AG09309 (cell line): ENCODE data around the gene EFHD2.

ENCODE experiments used
- DNase-seq: peaks from one replicate; pipeline ENCODE4 v3.0.0-alpha.2; 2010; ENCODE audit warnings: low read depth
- H3K4me3 ChIP-seq: 2 replicates; pipeline ENCODE4 v1.5.1; 2011; ENCODE audit warnings: mild to moderate bottlenecking, low read depth, low read length, moderate library complexity; ENCODE audit not compliant: control insufficient read depth
- TF ChIP-seq, protein P1 (sequence below): IDR thresholded peaks from 2 replicates; pipeline ENCODE4 v1.5.1; 2011; ENCODE audit warnings: mild to moderate bottlenecking, low read depth, low read length, inconsistent platforms; ENCODE audit not compliant: insufficient read depth, control insufficient read depth; ENCODE audit errors: missing control alignments

EFHD2 gene

DNA sequence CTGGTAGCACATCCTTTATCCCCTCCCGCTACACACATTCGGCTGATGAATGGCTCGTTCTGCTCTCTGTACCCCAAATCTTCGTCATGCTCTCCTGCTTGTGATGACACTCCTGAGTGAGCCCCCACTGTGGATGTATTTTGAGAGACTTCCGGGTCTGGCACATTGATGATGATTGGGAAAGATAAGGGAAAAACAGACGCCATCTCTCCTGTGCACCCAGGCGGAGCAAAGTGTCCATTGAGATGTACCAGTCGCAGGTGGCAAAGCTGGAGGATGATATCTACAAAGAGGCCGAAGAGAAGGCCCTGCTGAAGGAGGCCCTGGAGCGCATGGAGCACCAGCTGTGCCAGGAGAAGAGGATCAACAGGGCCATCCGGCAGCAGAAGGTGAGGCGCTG is 27.9 kb upstream of the EFHD2 start:
- no peak for DNase-seq
- TF ChIP-seq, protein P1, sequence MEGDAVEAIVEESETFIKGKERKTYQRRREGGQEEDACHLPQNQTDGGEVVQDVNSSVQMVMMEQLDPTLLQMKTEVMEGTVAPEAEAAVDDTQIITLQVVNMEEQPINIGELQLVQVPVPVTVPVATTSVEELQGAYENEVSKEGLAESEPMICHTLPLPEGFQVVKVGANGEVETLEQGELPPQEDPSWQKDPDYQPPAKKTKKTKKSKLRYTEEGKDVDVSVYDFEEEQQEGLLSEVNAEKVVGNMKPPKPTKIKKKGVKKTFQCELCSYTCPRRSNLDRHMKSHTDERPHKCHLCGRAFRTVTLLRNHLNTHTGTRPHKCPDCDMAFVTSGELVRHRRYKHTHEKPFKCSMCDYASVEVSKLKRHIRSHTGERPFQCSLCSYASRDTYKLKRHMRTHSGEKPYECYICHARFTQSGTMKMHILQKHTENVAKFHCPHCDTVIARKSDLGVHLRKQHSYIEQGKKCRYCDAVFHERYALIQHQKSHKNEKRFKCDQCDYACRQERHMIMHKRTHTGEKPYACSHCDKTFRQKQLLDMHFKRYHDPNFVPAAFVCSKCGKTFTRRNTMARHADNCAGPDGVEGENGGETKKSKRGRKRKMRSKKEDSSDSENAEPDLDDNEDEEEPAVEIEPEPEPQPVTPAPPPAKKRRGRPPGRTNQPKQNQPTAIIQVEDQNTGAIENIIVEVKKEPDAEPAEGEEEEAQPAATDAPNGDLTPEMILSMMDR = no peak
- no peak overlapping the region for H3K4me3 ChIP-seq

DNA sequence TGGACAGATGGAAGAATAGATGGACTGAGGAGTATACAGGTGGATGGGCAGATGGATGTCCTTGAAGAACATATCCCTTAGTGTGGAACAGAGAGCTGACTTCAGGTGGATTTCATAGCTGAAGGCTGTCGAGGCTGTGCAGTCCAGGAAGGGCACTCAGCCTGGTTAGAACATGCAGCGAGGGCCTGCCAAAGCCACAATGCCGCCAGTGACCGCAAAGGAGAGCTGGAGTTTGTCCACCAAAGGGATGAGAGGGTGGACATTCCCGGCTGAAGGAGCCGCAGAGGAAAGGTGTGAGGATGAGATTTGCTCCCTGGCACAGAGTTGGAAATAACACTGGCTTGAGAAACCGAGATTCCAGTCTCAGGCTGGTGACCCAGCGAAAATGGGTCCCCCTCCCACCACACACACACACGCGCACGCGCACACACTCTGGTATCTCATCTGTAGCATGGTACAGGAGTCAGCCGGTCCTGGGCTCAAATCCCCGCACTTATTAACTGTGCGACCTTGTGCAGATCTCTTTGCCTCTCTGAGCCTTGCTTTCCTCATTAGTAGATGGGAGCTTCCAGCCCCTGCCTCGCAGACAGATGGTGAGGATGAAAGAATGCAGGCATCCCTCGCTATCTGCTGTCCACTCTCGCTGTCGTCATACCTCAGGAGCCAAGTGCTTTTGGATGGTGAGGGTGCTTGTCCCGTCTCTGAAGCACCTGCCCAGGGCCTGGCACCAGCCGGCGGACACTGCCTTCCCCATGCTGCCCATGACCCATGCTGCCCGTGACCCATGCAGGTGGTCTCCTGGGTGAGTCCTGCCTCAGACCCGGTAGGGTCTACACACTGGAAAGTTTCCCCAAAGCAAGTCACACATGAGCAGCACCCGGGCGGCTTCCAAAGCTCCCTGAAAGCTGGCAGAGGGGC is 26.8 kb upstream of the EFHD2 start:
- TF ChIP-seq, protein P1 = no peak
- no peak for DNase-seq

DNA sequence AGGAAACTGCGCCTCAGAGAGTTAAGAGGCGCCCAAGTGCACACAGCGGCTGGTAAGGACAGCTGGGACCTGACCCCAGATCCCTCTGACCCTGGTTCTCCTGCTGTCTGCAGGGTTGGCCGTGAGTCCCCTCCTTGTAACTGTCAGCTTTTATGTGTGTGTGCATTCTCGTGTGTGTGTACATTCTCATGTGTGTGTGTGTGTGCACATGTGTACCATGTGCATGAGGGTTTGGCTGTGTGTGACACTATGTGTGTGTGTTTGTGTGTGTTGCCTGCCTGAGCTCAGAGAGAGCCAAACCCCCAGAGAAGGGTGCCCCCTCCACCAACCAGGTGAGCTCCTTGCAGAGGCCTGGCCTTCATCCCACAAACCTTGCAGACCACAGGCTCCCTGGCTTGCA is 25.9 kb upstream of the EFHD2 start:
- no peak for DNase-seq
- no peak overlapping the region for H3K4me3 ChIP-seq
- TF ChIP-seq, protein P1 = no peak

More for the DNA sequence above, 26.8 kb upstream of the EFHD2 start:
- H3K4me3 ChIP-seq = no peak overlapping the region

DNA sequence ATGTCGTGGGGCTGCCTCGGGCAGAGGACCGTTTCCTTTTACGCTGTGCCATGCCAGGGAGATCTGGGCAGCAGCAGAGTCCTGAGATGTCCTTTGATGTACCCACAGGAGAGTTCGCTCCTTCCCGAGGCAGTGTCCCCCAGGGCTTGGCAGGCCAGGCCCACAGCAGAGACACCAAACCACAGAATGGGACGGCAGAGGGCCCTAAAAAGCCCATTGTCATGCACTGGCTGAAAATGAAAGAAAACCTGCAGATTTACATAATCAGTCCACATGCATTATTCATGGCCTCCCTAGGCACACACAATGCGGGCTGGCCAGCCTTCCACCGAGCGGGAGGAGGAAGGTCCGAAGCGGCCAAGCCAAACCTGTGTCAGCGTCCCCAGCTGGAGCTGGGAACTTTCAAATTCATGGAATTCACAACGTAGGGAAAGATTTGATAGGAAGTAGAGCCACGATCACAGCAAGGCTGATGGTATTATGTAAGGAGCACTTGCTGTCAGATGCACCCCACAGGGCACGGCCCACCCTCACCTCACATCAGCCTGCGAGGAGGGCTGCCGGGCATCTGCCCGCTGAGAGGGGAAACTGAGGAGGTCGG is 25.3 kb upstream of the EFHD2 start:
- no peak overlapping the region for H3K4me3 ChIP-seq
- TF ChIP-seq, protein P1 = no peak
- DNase-seq = no peak

DNA sequence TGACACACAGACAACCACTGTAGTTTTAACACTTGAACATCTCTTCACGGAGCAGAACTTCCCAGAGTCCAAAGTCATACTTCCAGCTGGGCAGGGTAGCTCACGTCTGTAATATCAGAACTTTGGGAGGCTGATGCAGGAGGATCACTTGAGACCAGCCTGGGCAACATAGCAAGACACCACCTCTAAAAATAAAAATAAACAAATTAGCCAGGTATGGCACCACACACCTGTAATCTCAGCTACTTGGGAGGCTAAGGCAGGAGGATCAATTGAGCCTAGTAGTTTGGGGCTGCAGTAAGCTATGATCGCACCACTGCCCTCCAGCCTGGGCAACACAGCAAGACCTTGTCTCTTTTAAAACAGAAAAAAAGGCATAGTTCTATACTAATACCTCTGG is 24.3 kb upstream of the EFHD2 start:
- DNase-seq = no peak
- no peak overlapping the region for H3K4me3 ChIP-seq
- TF ChIP-seq, protein P1 = no peak

DNA sequence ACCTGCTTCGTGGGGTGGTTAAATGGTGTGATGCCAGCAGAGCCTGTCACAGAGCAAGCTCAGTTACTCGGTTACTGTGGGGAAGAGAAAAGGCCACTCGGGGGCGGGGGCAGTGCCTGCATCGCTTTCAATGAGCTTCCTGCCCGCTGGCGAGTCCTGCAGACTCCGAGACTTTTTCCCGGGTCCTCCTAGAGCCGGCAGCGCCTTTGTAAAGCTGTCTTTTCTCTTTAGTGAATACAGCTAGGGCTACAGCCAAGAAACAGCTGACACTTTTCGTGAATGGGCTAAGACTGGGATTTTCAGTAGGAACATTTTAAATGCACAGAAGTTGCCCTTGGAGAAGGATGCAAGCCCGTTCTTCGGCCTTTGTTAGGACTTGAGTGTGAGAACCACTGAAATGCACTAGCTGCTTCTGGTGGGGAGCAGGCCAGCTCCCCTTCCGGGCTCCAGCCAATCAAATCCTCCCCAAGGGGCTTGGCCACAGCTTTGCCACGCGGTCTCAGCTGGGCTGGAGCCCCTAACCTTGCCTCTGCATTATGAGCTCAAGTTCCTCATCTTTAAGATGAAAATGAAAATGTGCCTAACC is 23.4 kb upstream of the EFHD2 start:
- DNase-seq = no peak
- TF ChIP-seq, protein P1 = no peak
- H3K4me3 ChIP-seq = no peak overlapping the region
